ENCODE measurements around the gene IL25.
"Not testable (repeated sequence)": the region's sequence is repeated elsewhere in the genome, so short reads cannot be mapped to it uniquely, and the experiment has no call there.

IL25 gene

GRCh38 chr14:23389871-23390270, 17.3 kb downstream of the IL25 start:
- not testable (repeated sequence) for H3K27ac ChIP-seq (ENCODE audit: low read depth, low read length); H3K27me3 ChIP-seq (ENCODE audit: control insufficient read depth, insufficient read depth, low read length); H3K36me3 ChIP-seq (ENCODE audit: control insufficient read depth, insufficient read depth, low read length); H3K4me3 ChIP-seq (ENCODE audit: low read length); H3K9ac ChIP-seq (ENCODE audit: low read length); H3K4me1 ChIP-seq (ENCODE audit: control insufficient read depth, insufficient read depth, low read length)

- Histone ChIP-seq H3K4me3 (ENCODE audit: low read length) (no peak overlapping the region), H3K27me3 (ENCODE audit: control insufficient read depth, insufficient read depth, low read length) (no peaks in the 10 kb centered on the region), H3K9ac (ENCODE audit: low read length) (no peak overlapping the region), H3K4me1 (ENCODE audit: control insufficient read depth, insufficient read depth, low read length) (no peaks in the 10 kb centered on the region), H3K36me3 (ENCODE audit: control insufficient read depth, insufficient read depth, low read length) (no peaks in the 10 kb centered on the region), H3K27ac (ENCODE audit: low read depth, low read length) (no peak overlapping the region)
Measured at GRCh38 chr14:23392613-23393012, 20.0 kb downstream of the IL25 start.

GRCh38 chr14:23396126-23396525, 23.5 kb downstream of the IL25 start:
- no peaks in the 10 kb centered on the region for H3K4me1 ChIP-seq (ENCODE audit: control insufficient read depth, insufficient read depth, low read length)
- no peak overlapping the region for H3K4me3 ChIP-seq (ENCODE audit: low read length)
- H3K36me3 ChIP-seq (ENCODE audit: control insufficient read depth, insufficient read depth, low read length), result no peaks in the 10 kb centered on the region
- H3K27ac ChIP-seq (ENCODE audit: low read depth, low read length), result no peak overlapping the region
- no peak overlapping the region for H3K9ac ChIP-seq (ENCODE audit: low read length)
- no peaks in the 10 kb centered on the region for H3K27me3 ChIP-seq (ENCODE audit: control insufficient read depth, insufficient read depth, low read length)

- Histone ChIP-seq H3K27me3 (ENCODE audit: control insufficient read depth, insufficient read depth, low read length) (no peaks in the 10 kb centered on the region), H3K4me1 (ENCODE audit: control insufficient read depth, insufficient read depth, low read length) (no peaks in the 10 kb centered on the region), H3K9ac (ENCODE audit: low read length) (no peak overlapping the region), H3K27ac (ENCODE audit: low read depth, low read length) (no peak overlapping the region), H3K4me3 (ENCODE audit: low read length) (no peak overlapping the region), H3K36me3 (ENCODE audit: control insufficient read depth, insufficient read depth, low read length) (no peaks in the 10 kb centered on the region)
Measured at GRCh38 chr14:23396781-23397407, 24.3 kb downstream of the IL25 start.

- no peak overlapping the region for H3K4me3 ChIP-seq (ENCODE audit: low read length)
- no peaks in the 10 kb centered on the region for H3K36me3 ChIP-seq (ENCODE audit: control insufficient read depth, insufficient read depth, low read length)
- no peak overlapping the region for H3K27ac ChIP-seq (ENCODE audit: low read depth, low read length)
- H3K9ac ChIP-seq (ENCODE audit: low read length), result no peak overlapping the region
- no peaks in the 10 kb centered on the region for H3K4me1 ChIP-seq (ENCODE audit: control insufficient read depth, insufficient read depth, low read length)
- no peaks in the 10 kb centered on the region for H3K27me3 ChIP-seq (ENCODE audit: control insufficient read depth, insufficient read depth, low read length)
Measured at GRCh38 chr14:23398348-23398747, 25.7 kb downstream of the IL25 start.

GRCh38 chr14:23399136-23399535, 26.5 kb downstream of the IL25 start:
- H3K27me3 ChIP-seq (ENCODE audit: control insufficient read depth, insufficient read depth, low read length), result no peaks in the 10 kb centered on the region
- H3K27ac ChIP-seq (ENCODE audit: low read depth, low read length), result no peak overlapping the region
- H3K36me3 ChIP-seq (ENCODE audit: control insufficient read depth, insufficient read depth, low read length), result no peaks in the 10 kb centered on the region
- no peak overlapping the region for H3K4me3 ChIP-seq (ENCODE audit: low read length)
- no peaks in the 10 kb centered on the region for H3K4me1 ChIP-seq (ENCODE audit: control insufficient read depth, insufficient read depth, low read length)
- no peak overlapping the region for H3K9ac ChIP-seq (ENCODE audit: low read length)

- Histone ChIP-seq H3K36me3 (ENCODE audit: control insufficient read depth, insufficient read depth, low read length) (no peaks in the 10 kb centered on the region), H3K4me3 (ENCODE audit: low read length) (no peak overlapping the region), H3K27me3 (ENCODE audit: control insufficient read depth, insufficient read depth, low read length) (no peaks in the 10 kb centered on the region), H3K9ac (ENCODE audit: low read length) (no peak overlapping the region), H3K27ac (ENCODE audit: low read depth, low read length) (no peak overlapping the region), H3K4me1 (ENCODE audit: control insufficient read depth, insufficient read depth, low read length) (no peaks in the 10 kb centered on the region)
Measured at GRCh38 chr14:23399591-23399990, 27.0 kb downstream of the IL25 start.

GRCh38 chr14:23400496-23401149, 28.0 kb downstream of the IL25 start:
- H3K27me3 ChIP-seq (ENCODE audit: control insufficient read depth, insufficient read depth, low read length); H3K4me1 ChIP-seq (ENCODE audit: control insufficient read depth, insufficient read depth, low read length); H3K36me3 ChIP-seq (ENCODE audit: control insufficient read depth, insufficient read depth, low read length); H3K4me3 ChIP-seq (ENCODE audit: low read length); H3K9ac ChIP-seq (ENCODE audit: low read length); H3K27ac ChIP-seq (ENCODE audit: low read depth, low read length): not testable (repeated sequence)

GRCh38 chr14:23401291-23401690, 28.7 kb downstream of the IL25 start:
- Histone ChIP-seq H3K4me3 (ENCODE audit: low read length) (no peak overlapping the region), H3K9ac (ENCODE audit: low read length) (no peak overlapping the region), H3K27ac (ENCODE audit: low read depth, low read length) (no peak overlapping the region), H3K36me3 (ENCODE audit: control insufficient read depth, insufficient read depth, low read length) (no peaks in the 10 kb centered on the region), H3K27me3 (ENCODE audit: control insufficient read depth, insufficient read depth, low read length) (no peaks in the 10 kb centered on the region), H3K4me1 (ENCODE audit: control insufficient read depth, insufficient read depth, low read length) (no peaks in the 10 kb centered on the region)

- H3K4me3 ChIP-seq (ENCODE audit: low read length), result no peak overlapping the region
- H3K36me3 ChIP-seq (ENCODE audit: control insufficient read depth, insufficient read depth, low read length), result no peaks in the 10 kb centered on the region
- no peak overlapping the region for H3K27ac ChIP-seq (ENCODE audit: low read depth, low read length)
- no peaks in the 10 kb centered on the region for H3K27me3 ChIP-seq (ENCODE audit: control insufficient read depth, insufficient read depth, low read length)
- no peak overlapping the region for H3K9ac ChIP-seq (ENCODE audit: low read length)
- no peaks in the 10 kb centered on the region for H3K4me1 ChIP-seq (ENCODE audit: control insufficient read depth, insufficient read depth, low read length)
Measured at GRCh38 chr14:23402296-23403138, 29.9 kb downstream of the IL25 start.

GRCh38 chr14:23403139-23403438, 30.5 kb downstream of the IL25 start:
- H3K27me3 ChIP-seq (ENCODE audit: control insufficient read depth, insufficient read depth, low read length), result no peaks in the 10 kb centered on the region
- H3K36me3 ChIP-seq (ENCODE audit: control insufficient read depth, insufficient read depth, low read length), result no peaks in the 10 kb centered on the region
- no peaks in the 10 kb centered on the region for H3K4me1 ChIP-seq (ENCODE audit: control insufficient read depth, insufficient read depth, low read length)
- H3K9ac ChIP-seq (ENCODE audit: low read length), result no peak overlapping the region
- no peak overlapping the region for H3K4me3 ChIP-seq (ENCODE audit: low read length)
- H3K27ac ChIP-seq (ENCODE audit: low read depth, low read length), result no peak overlapping the region

GRCh38 chr14:23403908-23404307, 31.3 kb downstream of the IL25 start:
- no peaks in the 10 kb centered on the region for H3K4me1 ChIP-seq (ENCODE audit: control insufficient read depth, insufficient read depth, low read length)
- no peaks in the 10 kb centered on the region for H3K27me3 ChIP-seq (ENCODE audit: control insufficient read depth, insufficient read depth, low read length)
- no peak overlapping the region for H3K27ac ChIP-seq (ENCODE audit: low read depth, low read length)
- H3K9ac ChIP-seq (ENCODE audit: low read length), result no peak overlapping the region
- H3K36me3 ChIP-seq (ENCODE audit: control insufficient read depth, insufficient read depth, low read length), result no peaks in the 10 kb centered on the region
- H3K4me3 ChIP-seq (ENCODE audit: low read length), result no peak overlapping the region
